ENCODE data around the gene CLBA1. TPM values are rescaled to one million over a fixed set of nuclear protein-coding genes. Genes with fewer than 3 reads are reported as not detected.

The CLBA1 gene
- total and polyA plus RNA-seq, 4 donors, result 12.3 to 22.3 (median 13.8) TPM

- Histone ChIP-seq H3K4me1 (ENCODE audit: control insufficient read depth in 5 of 5, insufficient read depth in 5 of 5, low read length in 5 of 5) (peaks cover 5 to 46% (median 19%) of the 10 kb centered on the region in 5 donors), H3K4me3 (no peak overlapping the region), H3K27me3 (ENCODE audit: control insufficient read depth in 3 of 3, insufficient read depth in 3 of 3, low read length in 2 of 3) (no peaks in the 10 kb centered on the region), H3K36me3 (ENCODE audit: control insufficient read depth in 4 of 4, insufficient read depth in 4 of 4, low read length in 4 of 4) (no peaks in the 10 kb centered on the region), H3K9ac (ENCODE audit: insufficient read depth in 1 of 2, low read length in 2 of 2) (no peak overlapping the region), H3K27ac (ENCODE audit: low read depth in 1 of 2, low read length in 1 of 2) (peak overlapping the region in 1 of 2 donors; percentile 48), H3K9me3 (ENCODE audit: control insufficient read depth in 4 of 4, insufficient read depth in 3 of 4, low read length in 3 of 4) (peaks cover 0 to 3% (median 0%) of the 10 kb centered on the region in 4 donors)
- DNase-seq, result no peak
- TF ChIP-seq CTCF (IDR thresholded peaks at IDR 0.05; ENCODE audit: control extremely low read depth, extremely low read depth), result no peak
- WGBS, 2 donors, result 90 to 91% methylated on average over 9 to 10 of the region's 10 CpGs
- ATAC-seq (ENCODE audit: insufficient read depth, low FRiP score), result no peak
These were observed 15.8 kb upstream of the CLBA1 start for GRCh38 chr14:104969741-104970230.

- WGBS, 2 donors, result 76 to 86% methylated on average over 18 to 19 of the region's 19 CpGs
- Histone ChIP-seq H3K27ac (ENCODE audit: low read depth in 1 of 2, low read length in 1 of 2) (peak overlapping the region in 1 of 2 donors; percentile 50), H3K9ac (ENCODE audit: insufficient read depth in 1 of 2, low read length in 2 of 2) (no peak overlapping the region), H3K9me3 (ENCODE audit: control insufficient read depth in 4 of 4, insufficient read depth in 3 of 4, low read length in 3 of 4) (peaks cover 0 to 3% (median 0%) of the 10 kb centered on the region in 4 donors), H3K4me1 (ENCODE audit: control insufficient read depth in 5 of 5, insufficient read depth in 5 of 5, low read length in 5 of 5) (peaks cover 5 to 48% (median 19%) of the 10 kb centered on the region in 5 donors), H3K4me3 (no peak overlapping the region), H3K36me3 (ENCODE audit: control insufficient read depth in 4 of 4, insufficient read depth in 4 of 4, low read length in 4 of 4) (no peaks in the 10 kb centered on the region), H3K27me3 (ENCODE audit: control insufficient read depth in 3 of 3, insufficient read depth in 3 of 3, low read length in 2 of 3) (no peaks in the 10 kb centered on the region)
- ATAC-seq (ENCODE audit: insufficient read depth, low FRiP score) (no peak), DNase-seq (peak in 1 of 3 donors; percentile 17)
- TF ChIP-seq CTCF (IDR thresholded peaks at IDR 0.05; ENCODE audit: control extremely low read depth, extremely low read depth), result no peak
These were observed 15.1 kb upstream of the CLBA1 start for GRCh38 chr14:104970231-104971068.

GRCh38 chr14:104971447-104972240, 13.9 kb upstream of the CLBA1 start:
- Histone ChIP-seq H3K27me3 (ENCODE audit: control insufficient read depth in 3 of 3, insufficient read depth in 3 of 3, low read length in 2 of 3) (no peaks in the 10 kb centered on the region), H3K36me3 (ENCODE audit: control insufficient read depth in 4 of 4, insufficient read depth in 4 of 4, low read length in 4 of 4) (no peaks in the 10 kb centered on the region), H3K9ac (ENCODE audit: insufficient read depth in 1 of 2, low read length in 2 of 2) (no peak overlapping the region), H3K9me3 (ENCODE audit: control insufficient read depth in 4 of 4, insufficient read depth in 3 of 4, low read length in 3 of 4) (peaks cover 0 to 3% (median 0%) of the 10 kb centered on the region in 4 donors), H3K4me1 (ENCODE audit: control insufficient read depth in 5 of 5, insufficient read depth in 5 of 5, low read length in 5 of 5) (peaks cover 5 to 53% (median 19%) of the 10 kb centered on the region in 5 donors), H3K27ac (ENCODE audit: low read depth in 1 of 2, low read length in 1 of 2) (peak overlapping the region in 1 of 2 donors; percentile 92), H3K4me3 (no peak overlapping the region)
- DNase-seq, result no peak
- no peak for ATAC-seq (ENCODE audit: insufficient read depth, low FRiP score)
- TF ChIP-seq CTCF (IDR thresholded peaks at IDR 0.05; ENCODE audit: control extremely low read depth, extremely low read depth), result no peak
- WGBS, 2 donors, result 94% methylated on average over 12 of the region's 12 CpGs
